NCI-H2196 (cell line): ENCODE results near the gene PRIMPOL.
"Not testable (repeated sequence)": the region's sequence is repeated elsewhere in the genome, so short reads cannot be mapped to it uniquely, and the experiment has no call there.

ENCODE experiments used
- DNase-seq: peaks from one replicate; lab custom pipeline; 2025; ENCODE audit not compliant: unreplicated experiment; lab: John Stamatoyannopoulos, UW

The PRIMPOL gene

GRCh38 chr4:184636144-184636543 lies 13.4 kb upstream of the PRIMPOL start:
- DNase-seq: no peak

GRCh38 chr4:184636897-184637296 lies 12.6 kb upstream of the PRIMPOL start:
- DNase-seq: no peak

GRCh38 chr4:184641022-184641421 lies 8.5 kb upstream of the PRIMPOL start:
- DNase-seq: no peak

GRCh38 chr4:184641451-184641850 lies 8.1 kb upstream of the PRIMPOL start:
- DNase-seq: no peak

- no peak for DNase-seq
Measured at GRCh38 chr4:184643731-184644130, 5.8 kb upstream of the PRIMPOL start.

GRCh38 chr4:184644553-184645307 lies 4.8 kb upstream of the PRIMPOL start:
- DNase-seq: no peak

GRCh38 chr4:184645904-184646610 lies 3.5 kb upstream of the PRIMPOL start:
- DNase-seq: no peak

GRCh38 chr4:184647266-184648053 lies 2.1 kb upstream of the PRIMPOL start:
- DNase-seq: no peak

GRCh38 chr4:184648054-184648312 lies 1.6 kb upstream of the PRIMPOL start:
- no peak for DNase-seq

GRCh38 chr4:184648313-184649025 lies 1.1 kb upstream of the PRIMPOL start:
- DNase-seq: no peak

- peak; percentile 17 for DNase-seq
Measured at GRCh38 chr4:184649971-184650855, 675 bp downstream of the PRIMPOL start.

GRCh38 chr4:184651899-184652298 lies 2.4 kb downstream of the PRIMPOL start:
- no peak for DNase-seq

GRCh38 chr4:184652681-184653080 lies 3.1 kb downstream of the PRIMPOL start:
- DNase-seq: not testable (repeated sequence)

- no peak for DNase-seq
Measured at GRCh38 chr4:184653650-184654049, 4.1 kb downstream of the PRIMPOL start.

GRCh38 chr4:184655889-184656869 lies 6.6 kb downstream of the PRIMPOL start:
- DNase-seq: no peak

GRCh38 chr4:184657144-184657543 lies 7.6 kb downstream of the PRIMPOL start:
- DNase-seq: no peak

- DNase-seq: not testable (repeated sequence)
Measured at GRCh38 chr4:184657820-184658219, 8.3 kb downstream of the PRIMPOL start.

GRCh38 chr4:184660978-184661377 lies 11.4 kb downstream of the PRIMPOL start:
- no peak for DNase-seq

GRCh38 chr4:184662236-184662635 lies 12.7 kb downstream of the PRIMPOL start:
- no peak for DNase-seq
